PFSK-1 (cell line): ENCODE results near the gene ZMYND19.

Source experiments
- FOXP2 ChIP-seq: optimal IDR thresholded peaks from 2 replicates; pipeline ENCODE3; 2011; ENCODE audit warnings: borderline replicate concordance, control low read depth, inconsistent platforms; ENCODE audit not compliant: insufficient read depth; ENCODE audit errors: extremely low read length, extremely low read depth
- POLR2AphosphoS5 ChIP-seq: IDR thresholded peaks from 2 replicates; pipeline ENCODE4 v1.6.1; 2012; ENCODE audit warnings: low read depth, mild to moderate bottlenecking, control low read depth, low read length, moderate library complexity
- SIN3A ChIP-seq: IDR thresholded peaks from 2 replicates; pipeline ENCODE4 v1.6.1; 2012; ENCODE audit warnings: mild to moderate bottlenecking, low read length, moderate library complexity, borderline replicate concordance; ENCODE audit not compliant: insufficient read depth
- TAF1 ChIP-seq: IDR thresholded peaks from 2 replicates; pipeline ENCODE4 v1.6.1; 2012; ENCODE audit warnings: low read length, control low read depth, borderline replicate concordance; ENCODE audit not compliant: insufficient read depth
- TF ChIP-seq, protein P1 (sequence below), 2 experiments: IDR thresholded peaks; 2 replicates each; pipeline versions ENCODE4 v1.6.1 to v1.8.0; 2011 to 2012; ENCODE audit warnings: low read depth in 2 of 2, low read length in 2 of 2, control low read depth in 1 of 2, inconsistent platforms in 1 of 2, mild to moderate bottlenecking in 1 of 2, moderate library complexity in 1 of 2; ENCODE audit not compliant: insufficient read depth in 1 of 2

Gene ZMYND19

DNA sequence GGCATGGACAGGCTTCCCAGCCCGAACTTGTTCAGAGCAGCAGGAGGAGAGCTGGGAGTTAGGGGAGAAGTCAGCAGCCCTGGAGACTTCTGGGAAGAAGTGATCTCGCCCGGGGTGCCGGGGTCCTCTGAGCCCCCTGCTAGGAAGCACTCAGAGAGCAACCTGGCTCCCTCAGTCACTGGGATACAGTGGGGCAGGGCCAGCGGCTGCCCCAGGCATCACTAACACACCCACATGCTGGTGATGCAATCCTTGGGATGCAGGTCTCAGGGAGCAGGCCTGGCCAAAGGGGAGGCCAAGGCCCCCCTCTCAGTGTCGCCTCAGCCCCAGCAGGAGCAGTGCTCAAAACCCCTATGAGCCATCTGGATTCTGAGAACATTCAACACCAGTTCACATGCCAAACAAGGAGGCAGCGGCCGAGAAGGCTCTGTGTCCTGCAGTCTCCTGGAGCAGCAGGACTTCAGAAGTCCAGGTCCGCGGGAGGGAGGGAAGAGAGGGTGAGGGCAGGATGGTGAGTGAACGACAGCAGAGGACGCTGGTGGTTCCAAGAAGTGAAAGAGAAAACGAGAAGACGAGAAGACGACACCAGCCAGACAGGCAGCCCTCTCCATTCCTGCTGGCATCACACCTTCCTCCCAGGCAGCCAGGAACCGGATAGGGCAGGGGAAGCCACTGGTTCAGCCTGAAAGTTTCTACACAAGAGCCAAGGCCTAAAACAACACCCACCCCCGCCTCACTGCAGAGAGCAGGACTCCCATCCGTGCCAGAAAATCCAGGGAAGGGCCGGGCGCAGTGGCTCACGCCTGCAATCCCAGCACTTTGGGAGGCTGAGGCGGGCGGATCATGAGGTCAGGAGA lies 42.4 kb downstream of the ZMYND19 start:
- TF ChIP-seq POLR2AphosphoS5: no peak
- no peak for TF ChIP-seq TAF1
- TF ChIP-seq, protein P1, sequence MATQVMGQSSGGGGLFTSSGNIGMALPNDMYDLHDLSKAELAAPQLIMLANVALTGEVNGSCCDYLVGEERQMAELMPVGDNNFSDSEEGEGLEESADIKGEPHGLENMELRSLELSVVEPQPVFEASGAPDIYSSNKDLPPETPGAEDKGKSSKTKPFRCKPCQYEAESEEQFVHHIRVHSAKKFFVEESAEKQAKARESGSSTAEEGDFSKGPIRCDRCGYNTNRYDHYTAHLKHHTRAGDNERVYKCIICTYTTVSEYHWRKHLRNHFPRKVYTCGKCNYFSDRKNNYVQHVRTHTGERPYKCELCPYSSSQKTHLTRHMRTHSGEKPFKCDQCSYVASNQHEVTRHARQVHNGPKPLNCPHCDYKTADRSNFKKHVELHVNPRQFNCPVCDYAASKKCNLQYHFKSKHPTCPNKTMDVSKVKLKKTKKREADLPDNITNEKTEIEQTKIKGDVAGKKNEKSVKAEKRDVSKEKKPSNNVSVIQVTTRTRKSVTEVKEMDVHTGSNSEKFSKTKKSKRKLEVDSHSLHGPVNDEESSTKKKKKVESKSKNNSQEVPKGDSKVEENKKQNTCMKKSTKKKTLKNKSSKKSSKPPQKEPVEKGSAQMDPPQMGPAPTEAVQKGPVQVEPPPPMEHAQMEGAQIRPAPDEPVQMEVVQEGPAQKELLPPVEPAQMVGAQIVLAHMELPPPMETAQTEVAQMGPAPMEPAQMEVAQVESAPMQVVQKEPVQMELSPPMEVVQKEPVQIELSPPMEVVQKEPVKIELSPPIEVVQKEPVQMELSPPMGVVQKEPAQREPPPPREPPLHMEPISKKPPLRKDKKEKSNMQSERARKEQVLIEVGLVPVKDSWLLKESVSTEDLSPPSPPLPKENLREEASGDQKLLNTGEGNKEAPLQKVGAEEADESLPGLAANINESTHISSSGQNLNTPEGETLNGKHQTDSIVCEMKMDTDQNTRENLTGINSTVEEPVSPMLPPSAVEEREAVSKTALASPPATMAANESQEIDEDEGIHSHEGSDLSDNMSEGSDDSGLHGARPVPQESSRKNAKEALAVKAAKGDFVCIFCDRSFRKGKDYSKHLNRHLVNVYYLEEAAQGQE (IDR thresholded peaks at IDR 0.05; ENCODE audit: insufficient read depth in 1 of 2, low read depth in 2 of 2, low read length in 2 of 2): no peak
- TF ChIP-seq SIN3A: no peak
- TF ChIP-seq FOXP2: no peak

DNA sequence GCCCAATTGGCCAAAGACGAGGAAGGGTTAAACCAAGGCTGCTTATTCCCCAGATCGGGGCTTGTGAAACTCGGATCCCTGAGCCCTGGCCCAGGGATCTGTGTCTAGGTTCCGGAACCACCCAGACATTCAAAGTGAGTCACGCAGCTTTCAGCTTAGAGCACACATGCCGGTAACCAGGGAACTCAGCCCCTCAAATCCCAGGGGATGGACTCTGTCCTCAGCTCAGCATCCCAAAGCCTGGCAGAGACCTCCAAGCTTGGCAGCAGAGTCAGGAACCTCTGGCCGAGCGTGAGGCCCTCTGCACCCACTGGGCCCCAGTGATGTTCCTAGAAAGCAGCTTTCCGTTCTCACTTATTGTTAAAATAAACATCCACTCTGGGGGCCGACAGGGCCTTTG lies 45.2 kb downstream of the ZMYND19 start:
- TF ChIP-seq, protein P1 (IDR thresholded peaks at IDR 0.05; ENCODE audit: insufficient read depth in 1 of 2, low read depth in 2 of 2, low read length in 2 of 2): no peak
- no peak for TF ChIP-seq TAF1
- TF ChIP-seq SIN3A: no peak
- no peak for TF ChIP-seq FOXP2
- TF ChIP-seq POLR2AphosphoS5: no peak

DNA sequence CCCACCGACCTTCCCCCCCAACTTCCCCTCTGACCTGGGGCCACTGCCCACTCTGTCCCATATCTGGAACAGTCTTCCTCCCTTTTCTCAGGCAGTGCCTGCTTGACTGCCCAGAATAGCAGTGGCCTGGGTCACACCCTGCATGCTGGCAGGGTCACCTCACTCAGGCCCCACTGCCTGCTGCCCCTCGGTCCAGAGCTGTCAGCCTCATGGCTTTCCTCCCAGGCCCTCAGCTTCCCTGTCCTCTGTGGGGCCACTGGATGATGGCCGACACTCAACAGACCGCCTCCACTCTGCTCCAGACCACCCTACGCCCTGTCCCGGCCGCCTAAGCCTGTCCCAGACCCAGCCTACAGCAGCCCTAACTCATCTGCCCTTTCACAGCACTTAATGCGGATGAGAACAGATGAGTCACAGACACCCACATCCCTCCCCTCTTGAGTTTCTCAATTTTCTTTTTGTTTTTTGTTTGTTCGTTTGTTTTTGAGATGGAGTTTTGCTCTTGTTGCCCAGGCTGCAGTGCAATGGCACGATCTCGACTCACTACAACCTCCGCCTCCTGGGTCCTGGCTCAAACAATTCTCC lies 46.0 kb downstream of the ZMYND19 start:
- TF ChIP-seq, protein P1 (IDR thresholded peaks at IDR 0.05; ENCODE audit: insufficient read depth in 1 of 2, low read depth in 2 of 2, low read length in 2 of 2): no peak
- no peak for TF ChIP-seq POLR2AphosphoS5
- TF ChIP-seq TAF1: no peak
- TF ChIP-seq FOXP2: no peak
- no peak for TF ChIP-seq SIN3A

DNA sequence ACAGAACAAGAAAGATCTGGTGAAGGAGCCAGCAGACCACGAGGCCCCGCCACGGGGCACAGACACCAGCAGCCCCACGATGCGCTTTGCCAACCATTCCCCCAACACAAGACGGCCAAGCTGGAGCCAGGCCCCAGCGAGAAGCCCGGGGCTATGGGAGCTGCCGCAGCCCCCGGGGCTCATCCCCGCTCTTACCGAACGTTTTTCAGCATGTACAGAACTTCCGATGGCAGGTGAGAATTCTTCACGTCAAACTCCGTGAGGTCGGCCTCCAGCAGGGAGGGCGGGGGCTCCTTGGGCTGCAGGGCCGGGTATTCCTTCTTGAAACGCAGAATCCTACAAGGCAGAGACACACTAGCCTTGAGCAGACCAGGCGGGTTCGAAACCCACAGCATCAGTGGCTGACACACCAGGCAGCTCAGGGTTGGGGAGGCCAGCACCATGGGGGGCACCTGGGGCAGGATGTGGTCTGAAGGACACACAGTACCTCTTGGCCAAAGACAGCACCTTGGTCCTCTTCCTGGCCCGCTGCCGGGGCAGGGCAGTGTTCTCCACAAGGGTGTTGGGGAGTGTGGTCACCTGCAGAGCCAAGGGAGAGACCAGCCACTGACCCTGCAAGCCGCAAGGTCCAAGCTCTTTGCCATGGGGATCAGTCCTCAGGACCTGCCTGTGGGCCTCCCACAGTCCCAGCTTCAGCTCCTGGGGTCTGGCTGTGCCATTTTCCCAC lies 46.9 kb downstream of the ZMYND19 start:
- TF ChIP-seq SIN3A: no peak
- no peak for TF ChIP-seq FOXP2
- TF ChIP-seq TAF1: no peak

DNA sequence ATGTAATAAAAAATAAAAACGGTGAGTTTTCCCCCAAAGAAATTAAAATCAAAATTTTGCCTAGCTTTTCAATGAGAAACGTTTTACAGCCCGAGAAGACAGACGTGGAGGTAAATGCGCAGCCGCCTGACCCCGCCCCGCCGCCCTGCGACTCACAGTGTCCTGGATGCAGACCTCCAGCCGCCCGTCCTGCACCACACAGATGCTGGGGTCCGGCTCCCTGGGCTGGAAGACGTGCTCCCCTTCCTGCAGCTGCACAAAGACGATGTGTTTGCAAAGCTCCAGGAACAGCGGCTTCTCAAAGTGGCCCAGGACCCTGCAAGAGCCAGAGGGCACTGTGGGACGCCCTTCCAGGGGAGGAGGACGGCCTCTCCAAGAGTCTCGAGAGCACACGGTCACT lies 47.8 kb downstream of the ZMYND19 start:
- no peak for TF ChIP-seq TAF1
- TF ChIP-seq, protein P1 (IDR thresholded peaks at IDR 0.05; ENCODE audit: insufficient read depth in 1 of 2, low read depth in 2 of 2, low read length in 2 of 2): no peak
- no peak for TF ChIP-seq POLR2AphosphoS5
- no peak for TF ChIP-seq SIN3A
